Brain microvascular endothelial cell (primary cell): Measurements from ENCODE around the gene PCGF6.

ENCODE experiments used
- DNase-seq: peaks from one replicate; pipeline ENCODE4 v3.0.0-alpha.2; 2020
- H3K27ac ChIP-seq: fragments of 250-450 bp; sonication (Bioruptor Pico); 2 replicates; pipeline ENCODE4 v1.5.1; 2020; ENCODE audit warnings: mild to moderate bottlenecking, moderate library complexity
- H3K27me3 ChIP-seq: fragments of 250-450 bp; sonication (Bioruptor Pico); replicated peaks from 2 replicates; pipeline ENCODE4 v1.5.1; 2020; ENCODE audit warnings: mild to moderate bottlenecking
- H3K36me3 ChIP-seq: fragments of 250-450 bp; sonication (Bioruptor Pico); replicated peaks from 2 replicates; pipeline ENCODE4 v1.5.1; 2020; ENCODE audit warnings: mild to moderate bottlenecking
- H3K4me3 ChIP-seq: 2 replicates; pipeline ENCODE4 v1.5.1; 2011; ENCODE audit warnings: low read depth, mild to moderate bottlenecking, control low read depth, low read length, moderate library complexity
- in situ Hi-C: cut with HindIII; loops from 2 replicates; pipeline ENCODE4 v1.10.0; 2017; ENCODE audit warnings: low sequenced_read_pairs, low pct_ligation_motif_present
- TF ChIP-seq, protein P1 (sequence below): IDR thresholded peaks from 2 replicates; pipeline ENCODE4 v1.5.1; 2011; ENCODE audit warnings: low read depth, mild to moderate bottlenecking, moderate library complexity, low read length, control low read depth, inconsistent platforms; ENCODE audit errors: missing control alignments

PCGF6 gene

DNA sequence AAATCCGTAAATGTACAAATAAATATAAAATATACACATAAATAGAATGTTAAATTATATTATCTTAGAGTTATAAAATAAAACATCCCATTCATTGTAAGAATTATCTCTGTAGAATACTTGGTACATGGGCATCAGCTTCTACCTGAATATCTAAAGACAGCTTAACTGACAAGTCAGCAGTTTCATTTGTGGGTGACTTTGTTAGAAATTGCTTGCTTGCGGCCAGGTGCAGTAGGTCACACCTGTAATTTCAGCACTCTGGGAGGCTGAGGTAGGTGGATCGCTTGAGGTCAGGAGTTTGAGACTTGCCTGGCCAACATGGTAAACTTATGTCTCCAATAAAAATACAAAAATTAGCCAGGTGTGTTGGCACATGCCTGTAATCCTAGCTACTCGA is 14.6 kb downstream of the PCGF6 start:
- TF ChIP-seq, protein P1, sequence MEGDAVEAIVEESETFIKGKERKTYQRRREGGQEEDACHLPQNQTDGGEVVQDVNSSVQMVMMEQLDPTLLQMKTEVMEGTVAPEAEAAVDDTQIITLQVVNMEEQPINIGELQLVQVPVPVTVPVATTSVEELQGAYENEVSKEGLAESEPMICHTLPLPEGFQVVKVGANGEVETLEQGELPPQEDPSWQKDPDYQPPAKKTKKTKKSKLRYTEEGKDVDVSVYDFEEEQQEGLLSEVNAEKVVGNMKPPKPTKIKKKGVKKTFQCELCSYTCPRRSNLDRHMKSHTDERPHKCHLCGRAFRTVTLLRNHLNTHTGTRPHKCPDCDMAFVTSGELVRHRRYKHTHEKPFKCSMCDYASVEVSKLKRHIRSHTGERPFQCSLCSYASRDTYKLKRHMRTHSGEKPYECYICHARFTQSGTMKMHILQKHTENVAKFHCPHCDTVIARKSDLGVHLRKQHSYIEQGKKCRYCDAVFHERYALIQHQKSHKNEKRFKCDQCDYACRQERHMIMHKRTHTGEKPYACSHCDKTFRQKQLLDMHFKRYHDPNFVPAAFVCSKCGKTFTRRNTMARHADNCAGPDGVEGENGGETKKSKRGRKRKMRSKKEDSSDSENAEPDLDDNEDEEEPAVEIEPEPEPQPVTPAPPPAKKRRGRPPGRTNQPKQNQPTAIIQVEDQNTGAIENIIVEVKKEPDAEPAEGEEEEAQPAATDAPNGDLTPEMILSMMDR: no peak
- H3K27me3 ChIP-seq: no peaks in the 10 kb centered on the region
- H3K36me3 ChIP-seq: peaks cover 15% of the 10 kb centered on the region
- no peak overlapping the region for H3K27ac ChIP-seq
- in situ Hi-C loops: no loop called here
- DNase-seq: no peak
- no peak overlapping the region for H3K4me3 ChIP-seq

DNA sequence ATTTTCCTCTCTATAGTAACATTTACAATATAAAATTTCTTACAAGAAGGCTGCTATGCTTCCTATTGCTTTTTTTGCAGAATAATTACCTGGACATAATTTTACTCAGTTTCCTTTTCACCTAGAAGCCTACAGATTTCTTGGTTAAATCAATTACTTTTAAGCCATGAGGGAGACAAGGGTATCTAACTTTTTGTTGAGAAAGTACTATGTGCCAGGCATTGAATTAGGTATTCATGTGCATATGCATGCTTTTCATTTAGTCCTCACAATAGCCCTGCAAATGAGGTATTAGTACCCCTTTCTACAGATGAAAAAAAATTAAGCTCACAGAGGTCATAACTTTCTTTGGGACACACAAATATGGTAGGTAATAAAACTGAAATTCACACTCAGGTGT is 16.4 kb downstream of the PCGF6 start:
- in situ Hi-C loops: no loop called here
- TF ChIP-seq, protein P1: no peak
- Histone ChIP-seq H3K36me3 (peaks cover 17% of the 10 kb centered on the region), H3K27ac (no peak overlapping the region), H3K4me3 (no peak overlapping the region), H3K27me3 (no peaks in the 10 kb centered on the region)
- no peak for DNase-seq

DNA sequence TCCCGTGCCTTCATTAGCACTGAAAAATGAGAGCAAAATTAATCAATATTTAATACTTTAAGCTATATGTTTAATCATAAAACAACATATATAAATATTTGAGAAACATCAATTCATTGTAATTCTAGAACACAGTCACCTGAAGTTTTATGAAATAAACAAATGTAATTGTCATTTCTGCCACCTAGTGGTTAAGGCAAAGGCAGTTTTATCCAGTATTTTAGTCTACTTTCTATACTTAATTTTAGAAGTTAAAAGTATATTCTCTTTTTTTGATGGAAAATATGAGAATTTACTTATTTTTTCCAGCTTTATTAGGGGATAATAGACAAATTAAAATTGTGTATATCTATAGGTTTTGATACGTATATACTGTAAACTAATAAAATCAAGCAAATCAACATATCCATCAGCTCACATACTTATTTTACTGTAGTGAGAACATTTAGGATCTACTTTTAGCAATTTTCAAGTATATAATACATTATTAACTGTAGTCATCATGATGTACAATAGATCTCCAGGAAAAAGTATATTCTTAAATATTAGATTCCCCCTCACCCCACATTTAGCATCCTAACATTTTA is 16.9 kb downstream of the PCGF6 start:
- TF ChIP-seq, protein P1: peak; percentile 54
- Histone ChIP-seq H3K27me3 (no peaks in the 10 kb centered on the region), H3K27ac (no peak overlapping the region), H3K4me3 (no peak overlapping the region), H3K36me3 (peaks cover 16% of the 10 kb centered on the region)
- in situ Hi-C loops: no loop called here
- DNase-seq: no peak

DNA sequence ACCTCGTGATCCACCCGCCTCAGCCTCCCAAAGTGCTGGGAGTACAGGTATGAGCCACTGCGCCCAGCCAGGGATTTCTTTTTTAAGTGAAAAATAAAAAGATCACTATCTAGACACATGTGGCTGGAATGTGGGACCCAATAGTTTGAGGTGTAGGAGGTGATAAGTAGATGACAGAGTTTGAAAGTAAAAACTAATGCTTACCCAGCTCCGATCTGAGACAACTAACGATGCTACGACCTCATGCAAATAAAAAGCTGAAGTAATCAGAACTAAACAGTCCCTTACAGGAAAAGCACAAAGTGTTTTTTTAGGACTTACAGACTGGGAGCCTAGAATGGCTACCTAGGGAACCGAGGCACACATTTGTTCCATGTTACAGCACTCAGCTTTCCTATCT is 23.0 kb downstream of the PCGF6 start:
- no peaks in the 10 kb centered on the region for H3K27me3 ChIP-seq
- H3K27ac ChIP-seq: no peak overlapping the region
- H3K36me3 ChIP-seq: peaks cover 10% of the 10 kb centered on the region
- in situ Hi-C loops: no loop called here
- DNase-seq: no peak
- no peak overlapping the region for H3K4me3 ChIP-seq
- TF ChIP-seq, protein P1: no peak

DNA sequence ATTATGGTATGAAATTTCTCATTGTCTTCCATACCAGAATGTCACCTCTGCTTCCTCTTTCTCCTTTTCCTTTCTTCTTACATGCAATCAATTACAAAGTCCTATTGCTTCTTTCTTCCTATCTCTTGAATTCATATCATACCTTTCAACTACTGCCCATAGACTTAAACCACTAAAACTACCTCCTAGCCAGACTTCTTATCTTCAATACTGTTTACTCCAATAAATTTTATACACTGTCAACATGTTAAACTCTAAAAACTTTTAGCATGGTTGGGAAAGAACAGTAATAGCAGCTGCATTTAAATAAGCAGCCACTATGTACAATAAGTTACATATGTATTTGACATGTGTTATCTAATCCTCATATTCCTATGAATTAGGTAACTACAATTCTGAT is 34.9 kb downstream of the PCGF6 start:
- Histone ChIP-seq H3K27me3 (no peaks in the 10 kb centered on the region), H3K36me3 (peaks cover 11% of the 10 kb centered on the region), H3K4me3 (no peak overlapping the region), H3K27ac (no peak overlapping the region)
- in situ Hi-C loops: no loop called here
- DNase-seq: no peak
- TF ChIP-seq, protein P1: no peak

DNA sequence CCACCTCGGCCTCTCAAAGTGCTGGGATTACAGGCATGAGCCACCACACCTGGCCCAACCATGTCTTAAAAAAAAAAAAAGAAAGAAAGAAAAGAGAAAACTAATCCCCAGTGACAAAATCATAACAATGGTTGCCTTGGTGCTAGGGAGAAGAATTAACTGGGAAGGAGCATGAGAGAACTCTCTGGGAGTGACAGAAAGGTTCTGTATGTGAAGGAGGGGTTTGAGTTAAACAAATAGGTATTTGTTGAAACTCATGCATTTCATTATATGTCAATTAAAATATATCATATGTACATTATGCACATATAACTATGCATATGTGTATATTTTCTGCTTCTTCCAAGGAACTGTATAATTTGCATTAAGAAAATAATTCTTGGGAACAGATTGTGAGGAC is 40.7 kb downstream of the PCGF6 start:
- Histone ChIP-seq H3K36me3 (peaks cover 17% of the 10 kb centered on the region), H3K27me3 (no peaks in the 10 kb centered on the region)
- in situ Hi-C loops: no loop called here

More for the DNA sequence above, 40.7 kb downstream of the PCGF6 start:
- DNase-seq: no peak
- Histone ChIP-seq H3K4me3 (no peak overlapping the region), H3K27ac (no peak overlapping the region)
- TF ChIP-seq, protein P1: no peak
